ENCODE data around the gene NFIC.

The NFIC gene

DNA sequence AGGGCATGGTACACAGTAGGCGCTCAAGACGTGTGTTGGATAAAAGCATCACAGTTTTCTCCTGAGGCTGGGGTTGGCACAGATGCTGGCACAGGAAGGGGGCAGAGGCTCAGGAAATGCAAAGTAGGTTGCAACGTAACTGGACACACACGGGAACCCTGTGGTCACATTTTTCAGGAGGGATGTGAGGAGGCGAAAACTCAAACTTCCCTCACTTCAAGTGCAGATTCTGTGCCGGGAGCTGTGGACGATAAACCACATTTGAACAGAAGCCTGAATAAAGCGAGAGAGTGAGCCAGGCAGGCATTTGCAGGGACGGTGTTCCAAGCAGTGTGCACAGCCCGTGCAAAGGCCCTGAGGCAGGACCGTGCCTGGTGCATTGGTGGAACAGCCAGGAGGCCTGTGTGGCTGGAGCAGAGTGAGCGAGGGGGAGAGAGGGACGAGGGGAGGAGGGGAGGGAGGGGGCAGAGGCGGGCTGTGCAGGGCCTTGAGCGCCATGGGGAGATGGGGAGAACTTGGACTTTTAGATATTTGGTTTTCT lies 40.3 kb downstream of the NFIC start:
- TF ChIP-seq, protein P1, sequence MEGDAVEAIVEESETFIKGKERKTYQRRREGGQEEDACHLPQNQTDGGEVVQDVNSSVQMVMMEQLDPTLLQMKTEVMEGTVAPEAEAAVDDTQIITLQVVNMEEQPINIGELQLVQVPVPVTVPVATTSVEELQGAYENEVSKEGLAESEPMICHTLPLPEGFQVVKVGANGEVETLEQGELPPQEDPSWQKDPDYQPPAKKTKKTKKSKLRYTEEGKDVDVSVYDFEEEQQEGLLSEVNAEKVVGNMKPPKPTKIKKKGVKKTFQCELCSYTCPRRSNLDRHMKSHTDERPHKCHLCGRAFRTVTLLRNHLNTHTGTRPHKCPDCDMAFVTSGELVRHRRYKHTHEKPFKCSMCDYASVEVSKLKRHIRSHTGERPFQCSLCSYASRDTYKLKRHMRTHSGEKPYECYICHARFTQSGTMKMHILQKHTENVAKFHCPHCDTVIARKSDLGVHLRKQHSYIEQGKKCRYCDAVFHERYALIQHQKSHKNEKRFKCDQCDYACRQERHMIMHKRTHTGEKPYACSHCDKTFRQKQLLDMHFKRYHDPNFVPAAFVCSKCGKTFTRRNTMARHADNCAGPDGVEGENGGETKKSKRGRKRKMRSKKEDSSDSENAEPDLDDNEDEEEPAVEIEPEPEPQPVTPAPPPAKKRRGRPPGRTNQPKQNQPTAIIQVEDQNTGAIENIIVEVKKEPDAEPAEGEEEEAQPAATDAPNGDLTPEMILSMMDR (IDR thresholded peaks at IDR 0.05): no peak

DNA sequence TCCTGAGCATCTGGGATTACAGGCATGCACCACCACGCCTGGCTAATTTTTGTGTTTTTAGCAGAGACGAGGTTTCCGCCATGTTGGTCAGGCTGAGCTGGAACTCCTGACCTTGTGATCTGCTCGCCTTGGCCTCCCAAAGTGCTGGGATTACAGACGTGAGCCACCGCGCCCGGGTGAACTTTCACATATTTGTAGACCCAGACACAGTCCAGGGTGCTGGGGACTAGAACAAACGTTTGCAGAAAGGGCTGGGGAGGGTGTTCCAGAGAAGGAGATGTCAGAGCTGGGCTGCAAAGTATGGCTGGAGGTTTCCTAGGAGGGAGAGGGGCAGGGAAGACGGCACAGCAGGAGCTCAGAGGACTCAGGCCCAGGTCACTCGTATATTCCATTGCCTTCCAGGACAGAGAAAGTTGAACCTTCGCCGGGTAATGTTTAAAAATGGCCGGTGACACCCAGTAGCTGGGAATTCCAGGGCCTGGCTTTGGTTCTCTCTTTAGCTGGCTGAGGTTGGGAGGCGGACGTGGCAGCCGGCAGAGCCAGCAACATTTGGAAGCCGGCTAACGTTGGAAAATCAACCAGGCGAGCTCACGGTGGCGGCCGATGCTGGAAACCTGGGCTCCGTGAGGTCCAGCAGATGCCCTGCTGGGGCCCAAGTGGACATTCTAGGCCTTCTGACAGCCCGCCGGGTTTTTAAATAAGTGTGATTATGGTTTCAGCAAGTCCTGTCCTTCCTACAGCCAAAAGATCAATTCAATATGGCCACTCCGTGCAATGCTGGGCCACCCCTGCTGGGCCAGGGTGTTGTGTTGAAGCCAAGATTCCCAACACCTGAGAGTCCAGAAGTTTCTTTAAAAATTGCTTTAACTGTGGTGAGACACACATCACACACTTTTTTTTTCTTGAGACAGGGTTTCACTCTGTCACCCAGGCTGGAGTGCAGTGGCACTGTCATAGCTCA lies 41.5 kb downstream of the NFIC start:
- TF ChIP-seq, protein P1 (IDR thresholded peaks at IDR 0.05): no peak

DNA sequence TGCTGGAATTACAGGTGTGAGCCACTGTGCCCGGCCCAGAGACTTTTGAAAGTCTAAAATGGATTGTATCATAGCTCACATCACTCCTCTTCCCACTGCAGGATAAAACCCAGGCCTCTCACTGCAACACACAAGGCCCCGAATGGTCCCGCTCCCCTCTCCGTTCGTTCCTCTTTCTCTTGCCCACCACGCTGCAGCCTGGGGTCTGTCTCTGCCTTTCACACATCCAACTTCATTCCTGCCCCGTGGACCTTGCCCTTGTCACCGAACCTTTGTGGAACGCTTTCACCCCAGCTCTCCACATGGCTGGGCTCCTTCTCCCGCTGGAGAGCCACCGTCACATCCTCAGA lies 42.6 kb downstream of the NFIC start:
- TF ChIP-seq, protein P1 (IDR thresholded peaks at IDR 0.05): no peak

DNA sequence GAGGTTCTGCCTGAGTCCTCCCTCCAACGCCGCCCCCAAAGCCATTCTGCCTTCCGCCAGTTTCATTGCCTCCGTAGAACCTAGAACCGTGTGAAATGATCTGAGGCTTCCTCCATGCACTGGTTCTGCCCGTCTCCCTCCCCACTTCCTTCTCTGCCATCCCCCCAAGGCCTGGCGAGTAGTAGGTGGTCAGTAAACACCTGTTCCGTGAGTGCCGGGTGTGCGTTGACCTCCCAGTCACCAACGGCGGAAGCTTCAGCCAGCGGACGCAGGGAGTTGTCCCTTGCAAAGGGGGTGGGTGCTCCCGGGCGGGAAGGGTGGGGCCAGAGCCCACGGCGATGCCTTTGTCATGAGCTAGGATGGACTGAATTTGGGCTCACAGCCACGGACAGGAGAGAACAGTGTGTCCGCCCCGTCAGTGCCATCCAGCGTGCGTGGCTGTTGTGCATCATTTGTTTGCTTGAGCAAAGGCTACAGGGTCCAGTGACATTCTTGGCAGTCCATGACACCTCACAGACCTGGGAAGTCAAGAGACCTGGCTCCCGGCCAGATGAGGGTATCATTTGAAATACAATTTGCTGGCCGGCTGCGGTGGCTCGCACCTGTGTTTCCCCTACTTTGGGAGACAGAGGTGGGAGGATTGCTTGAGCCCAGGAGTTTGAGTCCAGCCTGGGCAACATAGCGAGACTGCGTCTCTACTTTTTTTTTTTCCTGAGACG lies 43.1 kb downstream of the NFIC start:
- TF ChIP-seq, protein P1 (IDR thresholded peaks at IDR 0.05): no peak

DNA sequence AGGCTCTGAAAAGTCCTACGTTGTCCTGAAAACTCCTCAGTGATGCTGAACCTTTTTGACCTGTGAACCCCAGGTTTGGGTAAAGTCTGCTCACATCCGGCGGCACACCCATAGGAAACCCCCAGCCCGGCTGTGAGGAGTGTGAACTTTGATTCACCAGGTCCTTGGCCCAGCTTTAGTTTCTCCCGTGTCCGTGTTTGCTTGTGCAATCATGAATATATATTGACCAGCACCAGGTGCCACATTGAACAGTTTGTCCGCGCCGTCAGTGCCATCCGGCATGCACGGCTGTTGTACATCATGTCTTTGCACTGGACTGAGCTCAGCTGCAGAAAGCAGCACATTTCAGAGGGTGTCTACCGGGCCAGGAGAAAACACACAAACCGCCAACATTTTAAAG lies 45.3 kb downstream of the NFIC start:
- TF ChIP-seq, protein P1 (IDR thresholded peaks at IDR 0.05): no peak

DNA sequence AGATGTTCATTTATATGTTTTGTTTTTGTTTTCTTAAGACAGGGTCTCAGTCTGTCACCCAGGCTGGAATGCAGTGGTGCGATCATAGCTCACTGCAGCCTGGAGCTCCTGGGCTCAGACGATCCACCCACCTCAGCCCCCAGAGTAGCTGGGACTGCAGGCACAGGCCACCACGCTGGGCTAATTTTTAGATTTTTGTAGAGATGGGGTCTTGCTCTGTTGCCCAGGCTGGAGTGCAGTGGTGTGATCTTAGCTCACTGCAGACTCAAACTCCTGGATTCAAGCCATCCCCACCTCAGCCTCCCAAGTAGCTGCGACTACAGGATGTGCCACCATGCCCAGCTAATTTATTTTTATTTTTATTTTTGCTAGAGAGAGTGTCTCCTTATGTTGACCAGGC lies 45.7 kb downstream of the NFIC start:
- TF ChIP-seq, protein P1 (IDR thresholded peaks at IDR 0.05): no peak

DNA sequence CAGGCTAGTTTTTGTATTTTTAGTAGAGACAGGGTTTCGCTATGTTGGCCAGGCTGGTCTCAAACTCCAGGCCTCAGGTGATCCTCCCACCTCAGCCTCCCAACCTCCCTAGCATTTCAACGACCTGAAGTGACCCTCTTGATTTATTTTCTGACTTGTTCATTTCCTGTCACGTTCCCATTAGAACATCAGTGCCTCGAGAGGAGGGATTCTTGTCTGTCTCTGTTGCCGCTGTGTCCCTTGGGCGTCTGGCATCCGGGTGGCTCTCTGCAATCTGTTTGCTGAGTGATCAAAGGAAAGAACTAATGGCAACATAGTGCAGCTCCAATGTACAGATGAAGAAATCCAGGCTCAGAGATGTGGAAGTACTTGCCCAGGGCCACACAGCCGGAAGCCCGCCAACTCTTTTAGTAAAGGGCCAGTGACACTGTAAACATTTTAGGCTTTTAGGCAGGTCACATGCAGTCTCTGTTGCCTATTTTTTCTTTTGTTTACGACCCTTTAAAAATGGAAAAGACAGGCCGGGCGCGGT lies 47.5 kb downstream of the NFIC start:
- TF ChIP-seq, protein P1 (IDR thresholded peaks at IDR 0.05): no peak
